Fibroblast of skin of abdomen (primary cell): Measurements from ENCODE around the gene TPSAB1.
"Not testable (repeated sequence)": the region's sequence is repeated elsewhere in the genome, so short reads cannot be mapped to it uniquely, and the experiment has no call there.

ENCODE experiments used
- DNase-seq: peaks from one replicate; pipeline ENCODE4 v3.0.0-alpha.2; 2013

The TPSAB1 gene

DNA sequence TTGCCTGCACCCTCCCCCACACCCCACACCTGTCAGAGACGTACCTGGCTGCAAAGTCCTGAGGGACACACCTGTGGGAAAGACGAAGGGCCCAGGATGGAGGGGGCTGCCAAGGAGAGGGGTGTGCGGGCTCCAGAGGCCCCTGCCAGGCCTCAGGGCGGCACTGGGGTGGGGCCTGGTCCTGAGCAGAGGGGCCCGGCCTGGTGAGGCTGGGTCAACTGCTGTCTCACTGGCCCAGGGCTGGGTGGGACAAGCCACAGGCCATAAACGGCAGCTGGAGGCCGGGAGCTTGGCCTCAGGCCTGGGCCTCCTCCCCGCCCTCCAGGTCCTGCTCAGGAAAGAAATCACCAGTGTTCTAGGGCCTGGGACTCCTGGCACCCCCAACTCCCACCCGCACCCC lies 15.9 kb upstream of the TPSAB1 start:
- DNase-seq: no peak

DNA sequence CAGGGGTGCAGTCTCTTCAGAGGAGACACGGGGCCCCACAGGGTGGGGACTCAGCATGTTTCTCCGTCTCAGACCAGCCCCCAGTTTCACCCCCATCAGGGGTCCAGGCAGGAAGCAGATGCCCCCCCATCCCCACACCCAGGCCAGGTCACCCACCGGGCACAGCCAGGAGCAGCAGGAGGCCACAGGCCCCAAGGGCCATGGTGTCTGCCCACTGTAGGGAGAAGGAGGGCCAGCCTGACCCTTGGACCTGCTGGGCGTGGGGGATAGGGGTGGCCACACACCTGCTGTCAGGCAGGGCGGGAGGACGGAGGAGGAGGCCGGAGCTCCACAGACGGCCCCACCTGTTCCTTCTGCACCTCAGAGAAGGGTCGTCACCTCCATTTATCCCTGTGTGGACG lies 15.5 kb upstream of the TPSAB1 start, which contains the start of gene TPSG1:
TSS of gene TPSG1 (minus strand) at position 218 of the 401 bp plus-strand sequence. CDS start at position 202, 16 bp downstream.
- DNase-seq: no peak

GRCh38 chr16:1225728-1226311 lies 14.7 kb upstream of the TPSAB1 start:
- DNase-seq: not testable (repeated sequence)

DNA sequence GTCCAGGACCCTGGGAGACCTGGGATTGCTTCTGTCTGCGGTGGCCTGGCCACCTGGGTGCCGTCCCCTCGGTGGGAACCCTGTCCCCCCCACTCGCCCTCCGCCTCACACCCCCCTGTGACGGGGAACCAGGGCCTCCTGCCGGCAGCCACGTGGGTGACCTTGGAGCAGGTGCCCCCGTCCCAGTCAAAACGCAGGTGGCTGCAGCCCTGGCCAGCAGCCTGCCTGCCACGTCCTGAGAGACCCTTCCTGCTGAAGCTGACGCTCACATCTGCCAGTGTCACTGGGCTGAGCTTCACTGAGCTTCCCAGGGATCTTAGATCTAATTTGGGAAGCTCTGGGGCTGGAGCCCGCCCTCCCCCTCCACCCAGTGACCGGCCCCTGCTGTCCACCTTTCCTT lies 13.8 kb upstream of the TPSAB1 start:
- not testable (repeated sequence) for DNase-seq

DNA sequence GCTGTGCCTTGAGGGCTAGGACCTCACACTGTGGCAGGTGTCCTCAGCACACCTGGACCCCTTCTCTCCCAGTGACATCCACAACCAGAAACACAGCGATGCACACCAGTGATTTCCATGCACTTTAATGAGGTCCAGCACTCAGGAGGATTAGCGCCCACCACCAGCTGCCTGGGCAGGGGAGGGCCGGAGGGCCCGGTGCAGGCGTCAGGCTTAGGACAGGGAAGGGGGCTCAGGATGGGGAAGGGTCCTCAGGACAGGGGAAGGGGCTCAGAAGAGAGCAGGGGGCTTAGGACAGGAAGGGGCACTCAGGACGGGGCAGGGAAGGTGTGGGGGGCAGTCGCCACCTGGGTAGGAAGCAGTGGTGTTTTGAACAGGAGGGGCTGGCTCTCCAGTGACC lies 12.3 kb upstream of the TPSAB1 start:
- DNase-seq: not testable (repeated sequence)

- DNase-seq: not testable (repeated sequence)
Measured at GRCh38 chr16:1229476-1229875, 11.0 kb upstream of the TPSAB1 start.

GRCh38 chr16:1230084-1230470 lies 10.4 kb upstream of the TPSAB1 start, which contains the start of gene TPSB2:
Gene TPSB2 (minus strand): TSS chr16:1230184. CDS start chr16:1229951, 233 bp downstream.
- not testable (repeated sequence) for DNase-seq

DNA sequence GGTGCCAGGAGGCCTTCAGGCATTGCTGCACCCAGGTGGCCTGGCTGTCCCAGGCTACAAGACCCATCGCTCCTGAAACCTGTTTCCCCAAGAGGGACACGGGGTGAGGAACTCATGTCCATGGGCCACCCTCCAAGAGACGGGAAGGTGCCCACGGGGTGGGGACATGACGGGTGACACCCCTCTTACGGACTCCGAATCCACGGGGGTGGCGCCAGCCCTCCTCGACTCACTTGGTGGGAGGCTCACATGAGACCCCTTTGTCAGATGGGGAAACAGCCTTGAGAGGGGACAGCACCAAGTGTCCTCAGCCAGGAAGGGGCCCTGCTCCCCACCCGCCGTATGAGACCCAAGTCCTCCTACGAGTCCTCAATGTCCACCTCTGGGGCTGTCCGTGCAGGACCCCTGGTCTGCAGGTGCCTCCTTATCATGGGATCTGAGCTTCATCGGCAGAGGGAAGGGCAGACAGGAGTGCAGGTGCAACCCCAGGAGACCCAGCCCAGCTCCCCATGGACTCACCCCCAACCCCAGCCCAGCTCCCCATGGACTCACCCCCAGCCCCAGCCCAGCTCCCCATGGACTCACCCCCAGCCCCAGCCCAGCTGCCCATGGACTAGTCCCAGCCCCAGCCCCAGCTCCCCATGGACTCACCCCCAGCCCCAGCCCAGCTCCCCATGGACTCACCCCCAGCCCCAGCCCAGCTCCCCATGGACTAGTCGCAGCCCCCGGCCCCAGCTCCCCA lies 9.9 kb upstream of the TPSAB1 start:
- not testable (repeated sequence) for DNase-seq

- DNase-seq: not testable (repeated sequence)
Measured at GRCh38 chr16:1231301-1231700, 9.2 kb upstream of the TPSAB1 start.

DNA sequence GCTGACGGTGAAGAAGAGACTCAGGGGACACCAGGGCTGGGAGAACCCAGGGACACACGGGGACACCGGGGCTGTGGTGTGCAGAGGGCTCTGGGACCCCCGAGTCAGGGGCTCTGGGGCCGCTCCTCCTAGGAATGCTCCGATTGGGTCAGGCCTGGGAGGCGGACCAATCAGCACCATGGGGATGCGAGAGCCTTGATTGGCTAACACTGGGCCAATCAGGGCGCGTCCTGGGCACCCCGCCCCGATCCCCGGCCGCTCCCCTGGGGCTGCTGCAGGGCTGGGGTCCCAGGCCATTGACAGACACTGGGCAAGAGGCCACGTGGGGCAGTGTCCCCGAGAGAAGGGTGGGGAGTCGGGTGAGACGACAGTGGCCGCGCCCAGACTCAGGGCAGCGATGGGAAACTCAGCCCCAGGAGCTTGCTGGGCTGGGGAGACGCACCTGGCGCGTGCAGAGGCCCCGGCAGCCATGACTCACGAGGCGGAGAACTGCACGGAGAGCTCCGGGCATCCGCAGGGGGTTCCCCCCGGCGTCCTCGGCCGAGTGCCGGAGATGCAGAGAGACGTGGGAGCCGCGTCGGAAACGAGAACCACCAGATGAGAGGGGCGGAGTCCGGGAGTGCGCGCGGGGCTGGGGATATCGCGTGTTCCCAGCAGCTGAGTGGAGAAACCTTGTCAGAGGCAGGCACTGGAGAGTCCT lies 8.3 kb upstream of the TPSAB1 start:
- not testable (repeated sequence) for DNase-seq

- DNase-seq: not testable (repeated sequence)
Measured at GRCh38 chr16:1236659-1237058, 3.8 kb upstream of the TPSAB1 start.

- DNase-seq: no peak
Measured at GRCh38 chr16:1237990-1238389, 2.5 kb upstream of the TPSAB1 start.

DNA sequence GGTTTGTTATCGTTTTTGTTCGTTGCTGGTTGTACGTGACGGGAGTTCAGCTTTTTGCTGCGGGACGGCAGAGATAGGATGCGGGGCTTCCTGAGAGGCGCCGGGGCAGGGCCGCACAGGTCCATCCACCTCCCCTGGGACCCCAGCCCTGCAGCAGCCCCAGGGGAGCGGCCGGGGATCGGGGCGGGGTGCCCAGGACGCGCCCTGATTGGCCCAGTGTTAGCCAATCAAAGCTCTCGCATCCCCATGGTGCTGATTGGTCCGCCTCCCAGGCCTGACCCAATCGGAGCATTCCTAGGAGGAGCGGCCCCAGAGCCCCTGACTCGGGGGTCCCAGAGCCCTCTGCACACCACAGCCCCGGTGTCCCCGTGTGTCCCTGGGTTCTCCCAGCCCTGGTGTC lies 1.6 kb upstream of the TPSAB1 start:
- not testable (repeated sequence) for DNase-seq

DNA sequence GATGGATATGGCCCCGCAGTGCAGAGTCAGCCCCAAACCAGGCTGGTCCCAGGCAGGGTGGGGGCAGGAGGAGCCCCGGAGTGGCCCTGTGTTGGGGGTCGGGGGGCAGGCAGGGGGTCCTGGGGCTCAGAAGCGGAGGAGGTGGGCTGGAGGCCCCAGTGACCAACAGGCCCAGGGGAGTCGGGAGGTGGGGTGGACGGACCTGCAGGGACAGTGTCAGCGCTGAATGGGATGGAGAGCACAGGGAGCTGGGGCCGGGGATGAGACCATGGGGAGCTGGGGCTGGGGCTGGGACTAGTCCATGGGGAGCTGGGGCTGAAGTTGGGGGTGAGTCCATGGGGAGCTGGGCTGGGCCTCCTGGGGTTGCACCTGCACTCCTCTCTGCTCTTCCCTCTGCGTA lies 930 bp upstream of the TPSAB1 start:
- not testable (repeated sequence) for DNase-seq

DNA sequence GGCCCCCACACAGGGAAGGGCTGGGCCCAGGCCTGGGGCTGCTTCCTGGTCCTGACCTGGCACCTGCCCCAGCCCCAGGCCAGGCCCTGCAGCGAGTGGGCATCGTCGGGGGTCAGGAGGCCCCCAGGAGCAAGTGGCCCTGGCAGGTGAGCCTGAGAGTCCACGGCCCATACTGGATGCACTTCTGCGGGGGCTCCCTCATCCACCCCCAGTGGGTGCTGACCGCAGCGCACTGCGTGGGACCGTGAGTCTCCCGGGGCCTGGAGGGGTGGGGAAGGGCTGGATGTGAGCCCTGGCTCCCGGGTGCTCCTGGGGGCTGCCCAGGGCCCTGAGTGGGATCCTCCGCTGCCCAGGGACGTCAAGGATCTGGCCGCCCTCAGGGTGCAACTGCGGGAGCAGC lies 576 bp downstream of the TPSAB1 start:
- not testable (repeated sequence) for DNase-seq

DNA sequence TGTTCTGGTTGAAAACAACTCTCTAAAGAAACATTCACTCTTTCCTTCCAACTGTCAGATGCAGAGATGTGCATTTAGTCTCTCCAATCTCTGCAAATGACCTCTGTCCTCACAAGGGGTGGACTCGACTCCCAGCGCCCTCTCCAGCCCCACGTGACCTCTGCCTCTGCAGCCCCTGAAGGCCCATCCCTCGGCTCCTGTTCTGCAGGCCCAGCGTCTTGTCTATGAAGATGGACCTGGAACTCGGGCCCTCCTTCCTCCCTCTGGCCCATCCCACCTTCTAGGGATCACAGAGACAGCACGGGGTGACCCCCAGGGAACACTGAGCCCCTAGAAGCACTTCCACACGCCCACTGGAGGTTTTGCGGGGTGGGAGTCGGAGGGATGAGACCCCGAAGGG lies 2.9 kb downstream of the TPSAB1 start:
- not testable (repeated sequence) for DNase-seq

GRCh38 chr16:1243907-1244850 lies 3.7 kb downstream of the TPSAB1 start:
- not testable (repeated sequence) for DNase-seq

- DNase-seq: no peak
Measured at GRCh38 chr16:1244881-1245280, 4.4 kb downstream of the TPSAB1 start.

DNA sequence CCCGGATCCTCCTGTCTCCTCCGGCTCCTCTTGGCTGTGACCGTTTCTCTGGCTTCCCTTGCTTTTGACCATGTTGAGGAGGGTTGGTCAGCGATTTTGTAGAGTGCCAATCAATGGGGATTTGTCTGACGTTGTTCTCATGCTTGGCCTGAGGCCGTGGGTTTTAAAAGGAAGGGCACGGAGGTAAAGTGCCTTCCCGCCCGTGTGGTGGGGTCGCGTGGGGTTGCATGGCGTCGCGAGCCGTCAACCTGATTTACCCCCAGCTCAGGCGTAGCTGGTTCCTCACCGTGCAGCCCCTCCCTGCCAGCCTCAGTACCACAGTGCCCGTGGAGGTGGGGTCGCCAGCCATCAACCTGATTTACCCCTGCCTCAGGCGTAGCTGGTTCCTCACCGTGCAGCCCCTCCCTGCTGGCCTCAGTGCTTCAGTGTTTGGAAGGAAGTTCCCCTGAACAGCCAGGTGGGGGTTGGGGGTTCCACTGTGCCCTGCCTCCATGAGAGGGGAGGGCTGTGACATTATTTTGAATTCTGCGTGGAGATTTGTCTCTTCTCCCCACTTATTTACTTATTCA lies 5.0 kb downstream of the TPSAB1 start:
- DNase-seq: no peak

DNA sequence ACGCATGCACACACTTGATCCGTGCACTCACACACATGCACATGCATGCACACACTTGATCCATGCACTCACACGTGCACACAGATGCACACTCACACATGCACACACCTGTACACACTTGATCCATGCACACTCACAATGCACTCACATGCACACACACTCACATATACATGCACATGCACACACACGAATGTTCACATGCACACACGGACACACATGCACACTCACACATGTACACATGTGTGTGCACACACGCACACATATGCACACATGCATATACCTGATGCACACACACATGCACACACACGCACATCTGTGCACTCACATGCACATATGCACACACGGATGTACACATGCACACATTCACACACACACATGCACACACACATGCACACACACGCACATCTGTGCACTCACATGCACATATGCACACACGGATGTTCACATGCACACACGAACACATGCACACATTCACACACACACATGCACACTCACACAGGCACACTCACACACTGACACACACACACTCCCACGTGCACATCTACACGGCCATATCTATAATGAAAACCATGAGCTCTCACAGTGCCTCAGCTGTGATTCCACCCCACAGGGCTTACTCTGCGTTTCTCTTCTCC lies 7.5 kb downstream of the TPSAB1 start:
- DNase-seq: not testable (repeated sequence)

DNA sequence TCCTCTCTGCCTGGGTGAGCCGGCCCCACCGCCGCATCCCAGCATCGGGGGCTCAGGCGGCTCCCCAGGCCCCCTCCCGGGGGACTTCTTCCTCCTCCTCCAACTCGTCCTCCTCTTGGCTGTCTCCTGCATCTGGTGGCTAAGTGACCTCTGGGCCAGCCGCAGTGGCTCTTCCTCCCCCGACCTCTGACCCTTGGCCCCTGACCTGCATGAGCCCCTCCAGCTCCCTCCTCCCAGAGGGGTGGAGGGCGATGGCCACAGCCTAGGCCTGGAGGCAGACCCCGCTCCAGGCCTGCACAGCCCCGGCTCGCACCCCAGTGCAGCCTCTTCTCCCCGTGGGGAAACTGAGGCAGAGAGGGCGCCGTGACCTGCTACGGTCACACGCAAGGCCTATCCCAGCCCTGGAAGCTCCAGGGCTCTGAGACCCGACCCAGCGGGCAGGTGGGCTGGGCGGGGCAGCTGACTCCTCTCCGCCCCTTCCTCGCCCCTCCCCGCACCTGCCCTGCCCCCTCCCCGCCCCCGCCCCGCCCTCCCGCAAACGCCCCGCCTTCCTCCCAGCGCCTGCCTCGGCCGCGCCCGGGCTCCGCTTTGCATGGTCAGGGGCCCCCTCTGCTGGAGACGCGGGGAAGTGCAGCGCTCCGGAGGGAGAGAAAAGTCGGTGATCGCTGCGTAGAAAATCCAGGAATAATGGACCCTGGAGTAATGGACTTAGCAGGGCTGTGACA lies 8.7 kb downstream of the TPSAB1 start:
- DNase-seq: not testable (repeated sequence)
